HL-60 (cell line): ENCODE results near the gene MICU2.

Experiments used
- DNase-seq, 2 experiments: peaks; one replicate each; pipeline ENCODE4 v3.0.0-alpha.2; 2010 to 2020; ENCODE audit warnings: low read depth in 1 of 2, low spot score in 1 of 2
- H3K27ac ChIP-seq: fragments of 250-450 bp; sonication (Bioruptor Pico); replicated peaks from 2 replicates; pipeline ENCODE4 v1.5.1; 2020; ENCODE audit warnings: mild to moderate bottlenecking, moderate library complexity
- H3K27me3 ChIP-seq: fragments of 250-450 bp; sonication (Bioruptor Pico); 2 replicates; pipeline ENCODE4 v1.5.1; 2021; ENCODE audit warnings: mild to moderate bottlenecking, moderate library complexity; ENCODE audit not compliant: insufficient read depth, poor library complexity, severe bottlenecking
- H3K4me3 ChIP-seq: replicated peaks from 2 replicates; pipeline ENCODE4 v1.5.1; 2011; ENCODE audit warnings: mild to moderate bottlenecking, control low read depth, low read length; ENCODE audit not compliant: insufficient read depth
- GABPA ChIP-seq: IDR thresholded peaks from 2 replicates; pipeline ENCODE4 v1.6.1; 2012; ENCODE audit warnings: low read depth
- POLR2AphosphoS5 ChIP-seq: IDR thresholded peaks from 2 replicates; pipeline ENCODE4 v1.6.1; 2012; ENCODE audit warnings: low read depth
- SPI1 ChIP-seq: IDR thresholded peaks from 2 replicates; pipeline ENCODE4 v1.6.1; 2012; ENCODE audit warnings: low read depth, mild to moderate bottlenecking, borderline replicate concordance
- TF ChIP-seq, protein P1 (sequence below): IDR thresholded peaks from 2 replicates; pipeline ENCODE4 v1.6.1; 2012; ENCODE audit warnings: low read depth; ENCODE audit not compliant: insufficient replicate concordance
- TF ChIP-seq, protein P2 (sequence below): IDR thresholded peaks from one replicate; pipeline ENCODE4 v1.5.1; 2011; ENCODE audit warnings: low read length, control low read depth, inconsistent platforms; ENCODE audit not compliant: insufficient read depth

MICU2 gene

DNA sequence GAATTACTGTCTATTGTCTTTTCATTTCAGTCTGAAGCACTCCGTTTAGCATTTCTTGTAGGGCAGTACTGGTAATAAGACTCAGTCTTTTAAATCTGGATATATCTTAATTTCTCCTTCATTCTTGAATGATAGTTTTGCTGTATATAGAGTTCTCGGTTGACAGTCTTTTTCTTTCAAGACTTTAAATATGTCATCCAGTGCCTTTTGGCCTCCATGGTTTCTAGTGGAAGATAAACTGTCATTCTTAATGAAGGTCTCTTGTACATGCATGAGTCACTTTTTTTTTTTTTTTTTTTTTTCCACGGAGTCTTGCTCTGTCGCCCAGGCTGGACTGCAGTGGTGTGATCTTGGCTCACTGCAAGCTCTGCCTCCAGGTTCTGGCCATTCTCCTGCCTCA is 117.6 kb downstream of the MICU2 start:
- Histone ChIP-seq H3K4me3 (no peak overlapping the region), H3K27me3 (no peaks in the 10 kb centered on the region), H3K27ac (no peak overlapping the region)
- no peak for DNase-seq
- no peak for TF ChIP-seq SPI1
- TF ChIP-seq, protein P1, sequence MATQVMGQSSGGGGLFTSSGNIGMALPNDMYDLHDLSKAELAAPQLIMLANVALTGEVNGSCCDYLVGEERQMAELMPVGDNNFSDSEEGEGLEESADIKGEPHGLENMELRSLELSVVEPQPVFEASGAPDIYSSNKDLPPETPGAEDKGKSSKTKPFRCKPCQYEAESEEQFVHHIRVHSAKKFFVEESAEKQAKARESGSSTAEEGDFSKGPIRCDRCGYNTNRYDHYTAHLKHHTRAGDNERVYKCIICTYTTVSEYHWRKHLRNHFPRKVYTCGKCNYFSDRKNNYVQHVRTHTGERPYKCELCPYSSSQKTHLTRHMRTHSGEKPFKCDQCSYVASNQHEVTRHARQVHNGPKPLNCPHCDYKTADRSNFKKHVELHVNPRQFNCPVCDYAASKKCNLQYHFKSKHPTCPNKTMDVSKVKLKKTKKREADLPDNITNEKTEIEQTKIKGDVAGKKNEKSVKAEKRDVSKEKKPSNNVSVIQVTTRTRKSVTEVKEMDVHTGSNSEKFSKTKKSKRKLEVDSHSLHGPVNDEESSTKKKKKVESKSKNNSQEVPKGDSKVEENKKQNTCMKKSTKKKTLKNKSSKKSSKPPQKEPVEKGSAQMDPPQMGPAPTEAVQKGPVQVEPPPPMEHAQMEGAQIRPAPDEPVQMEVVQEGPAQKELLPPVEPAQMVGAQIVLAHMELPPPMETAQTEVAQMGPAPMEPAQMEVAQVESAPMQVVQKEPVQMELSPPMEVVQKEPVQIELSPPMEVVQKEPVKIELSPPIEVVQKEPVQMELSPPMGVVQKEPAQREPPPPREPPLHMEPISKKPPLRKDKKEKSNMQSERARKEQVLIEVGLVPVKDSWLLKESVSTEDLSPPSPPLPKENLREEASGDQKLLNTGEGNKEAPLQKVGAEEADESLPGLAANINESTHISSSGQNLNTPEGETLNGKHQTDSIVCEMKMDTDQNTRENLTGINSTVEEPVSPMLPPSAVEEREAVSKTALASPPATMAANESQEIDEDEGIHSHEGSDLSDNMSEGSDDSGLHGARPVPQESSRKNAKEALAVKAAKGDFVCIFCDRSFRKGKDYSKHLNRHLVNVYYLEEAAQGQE: no peak
- TF ChIP-seq, protein P2, sequence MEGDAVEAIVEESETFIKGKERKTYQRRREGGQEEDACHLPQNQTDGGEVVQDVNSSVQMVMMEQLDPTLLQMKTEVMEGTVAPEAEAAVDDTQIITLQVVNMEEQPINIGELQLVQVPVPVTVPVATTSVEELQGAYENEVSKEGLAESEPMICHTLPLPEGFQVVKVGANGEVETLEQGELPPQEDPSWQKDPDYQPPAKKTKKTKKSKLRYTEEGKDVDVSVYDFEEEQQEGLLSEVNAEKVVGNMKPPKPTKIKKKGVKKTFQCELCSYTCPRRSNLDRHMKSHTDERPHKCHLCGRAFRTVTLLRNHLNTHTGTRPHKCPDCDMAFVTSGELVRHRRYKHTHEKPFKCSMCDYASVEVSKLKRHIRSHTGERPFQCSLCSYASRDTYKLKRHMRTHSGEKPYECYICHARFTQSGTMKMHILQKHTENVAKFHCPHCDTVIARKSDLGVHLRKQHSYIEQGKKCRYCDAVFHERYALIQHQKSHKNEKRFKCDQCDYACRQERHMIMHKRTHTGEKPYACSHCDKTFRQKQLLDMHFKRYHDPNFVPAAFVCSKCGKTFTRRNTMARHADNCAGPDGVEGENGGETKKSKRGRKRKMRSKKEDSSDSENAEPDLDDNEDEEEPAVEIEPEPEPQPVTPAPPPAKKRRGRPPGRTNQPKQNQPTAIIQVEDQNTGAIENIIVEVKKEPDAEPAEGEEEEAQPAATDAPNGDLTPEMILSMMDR: no peak
- TF ChIP-seq POLR2AphosphoS5: no peak
- no peak for TF ChIP-seq GABPA

DNA sequence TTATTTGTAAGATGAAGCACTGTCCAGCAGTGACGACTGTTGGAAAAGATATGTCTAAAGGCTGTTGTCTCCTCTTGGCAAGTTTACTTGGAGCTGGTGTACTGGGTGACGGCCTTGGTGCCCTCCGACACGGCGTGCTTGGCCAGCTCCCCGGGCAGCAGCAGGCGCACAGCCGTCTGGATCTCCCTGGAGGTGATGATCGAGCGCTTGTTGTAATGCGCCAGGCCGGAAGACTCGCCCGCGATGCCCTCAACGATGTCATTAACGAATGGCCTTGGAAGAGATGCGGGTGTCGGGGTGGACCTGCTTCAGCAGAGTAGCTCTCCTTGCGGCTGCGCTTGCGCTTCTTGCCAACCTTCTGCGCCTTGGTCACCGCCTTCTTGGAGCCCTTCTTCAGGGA is 120.2 kb downstream of the MICU2 start:
- no peak overlapping the region for H3K27ac ChIP-seq
- TF ChIP-seq GABPA (no peak), POLR2AphosphoS5 (no peak), SPI1 (no peak)
- TF ChIP-seq, protein P2: no peak
- TF ChIP-seq, protein P1: no peak
- H3K27me3 ChIP-seq: no peaks in the 10 kb centered on the region

GRCh38 chr13:21481359-21481758 is 122.6 kb downstream of the MICU2 start:
- no peaks in the 10 kb centered on the region for H3K27me3 ChIP-seq
- TF ChIP-seq, protein P1: no peak
- TF ChIP-seq POLR2AphosphoS5 (no peak), SPI1 (no peak), GABPA (no peak)
- TF ChIP-seq, protein P2: no peak
- DNase-seq: no peak
- no peak overlapping the region for H3K27ac ChIP-seq
- H3K4me3 ChIP-seq: no peak overlapping the region

More for the DNA sequence above, 120.2 kb downstream of the MICU2 start:
- no peak for DNase-seq
- H3K4me3 ChIP-seq: no peak overlapping the region
